HCT116 (cell line): Measurements from ENCODE around the gene RDH14. TPM values are rescaled to one million over a fixed set of nuclear protein-coding genes. Genes with fewer than 3 reads are reported as not detected.

Experiments used
- ATAC-seq: fragments of 200-7000 bp; cut with Tn5 transposase; 2 replicates; pipeline ENCODE4 v1.9.1; 2020; ENCODE audit warnings: mild to moderate bottlenecking, moderate library complexity
- BruUV-seq: library from RNA; stranded (reverse); fragments of 400-500 nt; replicated peaks from 2 replicates; lab custom pipeline; 2021; lab: Mats Ljungman, UMichigan
- CTCF ChIA-PET: fragments of 300-600 bp; sonication (Branson Sonifier 250); formaldehyde crosslinking; loops from one replicate; lab custom pipeline; 2021; ENCODE audit warnings: antibody characterized with exemption; lab: Charles Lee
- POLR2A ChIA-PET: fragments of 300-600, 350-600 bp; sonication (Branson Sonifier 250); formaldehyde crosslinking; loops from one replicate; lab custom pipeline; 2021; ENCODE audit warnings: antibody characterized with exemption; lab: Charles Lee
- RAD21 ChIA-PET, 2 experiments: fragments of 300-600 bp; sonication (Branson Sonifier 250); formaldehyde crosslinking; loops; one replicate each; lab custom pipeline; 2023; ENCODE audit warnings: low total read pairs in 2 of 2; ENCODE audit not compliant: uncharacterized antibody in 2 of 2, unreplicated experiment in 2 of 2, low non-redundant PET in 1 of 2; lab: Charles Lee
- DNase-seq: peaks from one replicate; pipeline ENCODE4 v3.0.0-alpha.2; 2010; ENCODE audit warnings: low read depth, low spot score
- H2AFZ ChIP-seq: fragments of 200-600 bp; shearing (Covaris generic), sonication (generic); 2 replicates; pipeline ENCODE4 v1.6.1; 2017; ENCODE audit warnings: low read depth, mixed run types, mixed read lengths, antibody characterized with exemption, low read length; ENCODE audit not compliant: poor library complexity, severe bottlenecking
- H3K27ac ChIP-seq: 2 replicates; pipeline ENCODE4 v1.5.1; 2012; ENCODE audit warnings: low read depth, low read length
- H3K27me3 ChIP-seq: fragments of 200-600 bp; sonication (generic); 2 replicates; pipeline ENCODE4 v1.6.1; 2016; ENCODE audit warnings: mixed run types, low read length, mixed read lengths; ENCODE audit not compliant: insufficient read depth
- H3K36me3 ChIP-seq, 2 experiments: fragments of 200-500 bp in 1 of 2; fragments of 200-600 bp in 1 of 2; sonication (Bioruptor generic) in 1 of 2; sonication (generic) in 1 of 2; 2 replicates each; pipeline versions ENCODE4 v1.5.1 to v1.6.1; 2014 to 2016; ENCODE audit warnings: low read length in 2 of 2, inconsistent platforms in 1 of 2, mixed read lengths in 1 of 2, mixed run types in 1 of 2; ENCODE audit not compliant: insufficient read depth in 2 of 2, control insufficient read depth in 1 of 2
- H3K4me1 ChIP-seq, 2 experiments: fragments of 200-600 bp in 1 of 2; sonication (generic) in 1 of 2; 2 replicates each; pipeline versions ENCODE4 v1.5.1 to v1.6.1; 2012 to 2017; ENCODE audit warnings: low read length in 2 of 2, inconsistent platforms in 1 of 2, mild to moderate bottlenecking in 1 of 2, mixed read lengths in 1 of 2, mixed run types in 1 of 2, moderate library complexity in 1 of 2; ENCODE audit not compliant: insufficient read depth in 2 of 2, control insufficient read depth in 1 of 2
- H3K4me2 ChIP-seq: fragments of 200-600 bp; sonication (generic); 2 replicates; pipeline ENCODE4 v1.6.1; 2017; ENCODE audit warnings: mixed run types, low read length, mixed read lengths
- H3K4me3 ChIP-seq, 2 experiments: fragments of 200-600 bp in 1 of 2; sonication (generic) in 1 of 2; replicated peaks in 1 of 2; 2 replicates each; pipeline ENCODE4 v1.5.1; 2011 to 2016; ENCODE audit warnings: low read length in 2 of 2, control low read depth in 1 of 2, low read depth in 1 of 2, mild to moderate bottlenecking in 1 of 2, mixed read lengths in 1 of 2, mixed run types in 1 of 2
- H3K79me2 ChIP-seq: fragments of 200-600 bp; sonication (generic); 2 replicates; pipeline ENCODE4 v1.6.1; 2017; ENCODE audit warnings: mild to moderate bottlenecking, mixed run types, low read length, moderate library complexity, mixed read lengths; ENCODE audit not compliant: insufficient read depth
- H3K9ac ChIP-seq: fragments of 200-600 bp; sonication (generic); 2 replicates; pipeline ENCODE4 v1.6.1; 2016; ENCODE audit warnings: low read length, mixed read lengths
- H3K9me2 ChIP-seq: fragments of 200-600 bp; sonication (generic), shearing (Covaris generic); 2 replicates; pipeline ENCODE4 v1.6.1; 2017; ENCODE audit warnings: mixed run types, mild to moderate bottlenecking, moderate library complexity; ENCODE audit not compliant: insufficient read depth
- H3K9me3 ChIP-seq, 2 experiments: fragments of 200-500 bp in 1 of 2; fragments of 200-600 bp in 1 of 2; sonication (Bioruptor generic) in 1 of 2; sonication (generic) in 1 of 2; 2 replicates each; pipeline ENCODE4 v1.6.1; 2014 to 2017; ENCODE audit warnings: low read length in 2 of 2, mixed read lengths in 2 of 2, inconsistent platforms in 1 of 2, low read depth in 1 of 2, mild to moderate bottlenecking in 1 of 2, mixed run types in 1 of 2, moderate library complexity in 1 of 2; ENCODE audit not compliant: control insufficient read depth in 1 of 2, insufficient read depth in 1 of 2
- H4K20me1 ChIP-seq: fragments of 200-600 bp; sonication (generic), shearing (Covaris generic); 2 replicates; pipeline ENCODE4 v1.6.1; 2017; ENCODE audit warnings: mixed run types, mild to moderate bottlenecking, moderate library complexity; ENCODE audit not compliant: insufficient read depth
- CBX3 ChIP-seq: IDR thresholded peaks from 2 replicates; pipeline ENCODE4 v1.6.1; 2012; ENCODE audit warnings: low read depth
- CTCF ChIP-seq, 3 experiments: fragments of 200-600 bp in 1 of 3; sonication (generic) in 1 of 3; IDR thresholded peaks in 2 of 3; conservative IDR thresholded peaks in 1 of 3; 2 replicates each; pipeline ENCODE4 v1.5.1; 2012 to 2017; ENCODE audit warnings: low read depth in 2 of 3, low read length in 2 of 3, antibody characterized with exemption in 1 of 3, borderline replicate concordance in 1 of 3, control low read depth in 1 of 3, mild to moderate bottlenecking in 1 of 3, mixed read lengths in 1 of 3, mixed run types in 1 of 3, moderate library complexity in 1 of 3; ENCODE audit not compliant: insufficient read depth in 1 of 3
- EGR1 ChIP-seq: IDR thresholded peaks from 2 replicates; pipeline ENCODE4 v1.6.1; 2012; ENCODE audit warnings: low read depth
- EZH2 ChIP-seq: fragments of 200-600 bp; sonication (generic); IDR thresholded peaks from 2 replicates; pipeline ENCODE4 v1.6.1; 2017; ENCODE audit warnings: antibody characterized with exemption, mixed run types
- EZH2phosphoT487 ChIP-seq: fragments of 200-600 bp; IDR thresholded peaks from 2 replicates; pipeline ENCODE4 v1.6.1; 2018; ENCODE audit warnings: antibody characterized with exemption, borderline replicate concordance
- JUND ChIP-seq: IDR thresholded peaks from 2 replicates; pipeline ENCODE4 v1.6.1; 2012
- POLR2A ChIP-seq: IDR thresholded peaks from 2 replicates; pipeline ENCODE4 v1.7.0; 2011; ENCODE audit warnings: borderline replicate concordance; ENCODE audit not compliant: insufficient read depth, insufficient read length; ENCODE audit errors: extremely low read depth
- RAD21 ChIP-seq: IDR thresholded peaks from 2 replicates; pipeline ENCODE4 v1.6.1; 2012; ENCODE audit warnings: low read depth, mild to moderate bottlenecking
- REST ChIP-seq: IDR thresholded peaks from 2 replicates; pipeline ENCODE4 v1.6.1; 2012; ENCODE audit warnings: low read depth
- SIN3A ChIP-seq: IDR thresholded peaks from 2 replicates; pipeline ENCODE4 v1.6.1; 2012; ENCODE audit warnings: low read depth
- SRF ChIP-seq: IDR thresholded peaks from 2 replicates; pipeline ENCODE4 v1.6.1; 2012; ENCODE audit warnings: low read depth
- TCF7L2 ChIP-seq: IDR thresholded peaks from 2 replicates; pipeline ENCODE4 v1.7.0; 2011; ENCODE audit warnings: borderline replicate concordance, inconsistent platforms; ENCODE audit not compliant: insufficient read depth, insufficient read length; ENCODE audit errors: extremely low read depth
- ZBTB33 ChIP-seq: IDR thresholded peaks from 2 replicates; pipeline ENCODE4 v1.6.1; 2011; ENCODE audit warnings: mild to moderate bottlenecking, low read length, moderate library complexity; ENCODE audit not compliant: insufficient replicate concordance; ENCODE audit errors: extremely low read depth
- ZFX ChIP-seq: fragments of 450-650 bp; IDR thresholded peaks from 2 replicates; pipeline ENCODE4 v1.6.1; 2017
- intact Hi-C: fragments of 100-400 bp; cut with micrococcal nuclease; formaldehyde crosslinking; loops from 2 replicates; pipeline ENCODE4 v1.10.0; 2022
- total RNA-seq: library from RNA; stranded (reverse); gene quantifications from one replicate; pipeline ENCODE4 v1.2.1, GENCODE V29; 2021; ENCODE audit not compliant: unreplicated experiment
- TF ChIP-seq, protein P1 (sequence below): IDR thresholded peaks from 2 replicates; pipeline ENCODE4 v1.6.1; 2012
- TF ChIP-seq, protein P2 (sequence below): IDR thresholded peaks from 2 replicates; pipeline ENCODE4 v1.6.1; 2012

RDH14 gene
- total RNA-seq, 1 experiment from 2014 or later, result 15.5 TPM

GRCh38 chr2:18551169-18551568, 9.3 kb downstream of the RDH14 start (continued):
- no peak for TF ChIP-seq REST
- no peak for TF ChIP-seq JUND
- no peak for TF ChIP-seq RAD21
- no peak for TF ChIP-seq ZFX

GRCh38 chr2:18550433-18550832, 10.0 kb downstream of the RDH14 start:
- no peaks in the 10 kb centered on the region for H3K79me2 ChIP-seq
- BruUV-seq, result no TSS peak
- no peak for TF ChIP-seq EZH2
- TF ChIP-seq, protein P1, sequence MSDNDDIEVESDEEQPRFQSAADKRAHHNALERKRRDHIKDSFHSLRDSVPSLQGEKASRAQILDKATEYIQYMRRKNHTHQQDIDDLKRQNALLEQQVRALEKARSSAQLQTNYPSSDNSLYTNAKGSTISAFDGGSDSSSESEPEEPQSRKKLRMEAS, result no peak
- TF ChIP-seq POLR2A, result no peak
- TF ChIP-seq, protein P2, sequence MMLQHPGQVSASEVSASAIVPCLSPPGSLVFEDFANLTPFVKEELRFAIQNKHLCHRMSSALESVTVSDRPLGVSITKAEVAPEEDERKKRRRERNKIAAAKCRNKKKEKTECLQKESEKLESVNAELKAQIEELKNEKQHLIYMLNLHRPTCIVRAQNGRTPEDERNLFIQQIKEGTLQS, result no peak
- TF ChIP-seq SRF, result no peak
- no peak for TF ChIP-seq CBX3
- TF ChIP-seq EZH2phosphoT487, result no peak
- TF ChIP-seq SIN3A, result no peak
- TF ChIP-seq EGR1, result no peak
- TF ChIP-seq JUND, result no peak
- no peak for TF ChIP-seq ZBTB33
- TF ChIP-seq RAD21, result no peak
- TF ChIP-seq CTCF (IDR thresholded peaks at IDR 0.05 in 2 of 3, conservative IDR thresholded peaks at IDR 0.05 in 1 of 3; ENCODE audit: borderline replicate concordance in 1 of 3, insufficient read depth in 1 of 3, low read depth in 2 of 3, low read length in 2 of 3), result no peak
- TF ChIP-seq TCF7L2, result no peak
- TF ChIP-seq ZFX, result no peak

More at GRCh38 chr2:18550433-18550832, 10.0 kb downstream of the RDH14 start:
- no peak for ATAC-seq
- Histone ChIP-seq H3K9me2 (no peaks in the 10 kb centered on the region), H3K27ac (no peak overlapping the region), H3K4me2 (no peak overlapping the region), H3K9me3 (no peaks in the 10 kb centered on the region), H3K36me3 (peaks cover 0 to 2% of the 10 kb centered on the region in 2 experiments; a peak in 1 of 4 replicates), H3K4me3 (no peak overlapping the region), H2AFZ (no peak overlapping the region), H3K4me1 (no peaks in the 10 kb centered on the region), H3K9ac (no peak overlapping the region), H4K20me1 (no peaks in the 10 kb centered on the region), H3K27me3 (no peaks in the 10 kb centered on the region)
- RAD21 ChIA-PET, result no interaction called here
- intact Hi-C loops, result no loop called here
- CTCF ChIA-PET, result no interaction called here
- DNase-seq, result no peak
- POLR2A ChIA-PET, result no interaction called here
